Duodenal mucosa (tissue), 2 donors: ENCODE results near the gene SLC6A17.

ENCODE experiments used
- H3K27ac ChIP-seq: one replicate; pipeline ENCODE4 v1.7.0; 2013; ENCODE audit warnings: low read depth, low read length
- H3K27me3 ChIP-seq, 2 donors: one replicate each; pipeline ENCODE4 v1.7.0; 2013; ENCODE audit warnings: low read length in 2 of 2, control low read depth in 1 of 2; ENCODE audit not compliant: insufficient read depth in 2 of 2, control insufficient read depth in 1 of 2
- H3K36me3 ChIP-seq, 2 donors: one replicate each; pipeline ENCODE4 v1.7.0; 2013; ENCODE audit warnings: low read length in 2 of 2, control low read depth in 1 of 2; ENCODE audit not compliant: insufficient read depth in 2 of 2, control insufficient read depth in 1 of 2
- H3K4me1 ChIP-seq, 2 donors: one replicate each; pipeline ENCODE4 v1.7.0; 2013; ENCODE audit warnings: low read length in 2 of 2, control low read depth in 1 of 2; ENCODE audit not compliant: insufficient read depth in 2 of 2, control insufficient read depth in 1 of 2
- H3K4me3 ChIP-seq, 2 donors: one replicate each; pipeline ENCODE4 v1.7.0; 2013; ENCODE audit warnings: low read length in 2 of 2, low read depth in 1 of 2
- H3K9ac ChIP-seq, 2 donors: one replicate each; pipeline ENCODE4 v1.7.0; 2013; ENCODE audit warnings: low read length in 2 of 2, low read depth in 1 of 2
- H3K9me3 ChIP-seq, 2 donors: one replicate each; pipeline ENCODE4 v1.7.0; 2013; ENCODE audit warnings: low read length in 2 of 2, control low read depth in 1 of 2; ENCODE audit not compliant: control insufficient read depth in 1 of 2

The SLC6A17 gene

GRCh38 chr1:110170766-110171733, 20.8 kb downstream of the SLC6A17 start:
- H3K36me3 ChIP-seq: no peaks in the 10 kb centered on the region
- H3K27ac ChIP-seq: no peak overlapping the region
- no peaks in the 10 kb centered on the region for H3K4me1 ChIP-seq
- H3K4me3 ChIP-seq: no peak overlapping the region
- H3K27me3 ChIP-seq: peaks cover 0 to 3% of the 10 kb centered on the region in 2 donors
- H3K9me3 ChIP-seq: no peaks in the 10 kb centered on the region
- H3K9ac ChIP-seq: no peak overlapping the region

GRCh38 chr1:110172001-110172400, 21.7 kb downstream of the SLC6A17 start:
- H3K9ac ChIP-seq: no peak overlapping the region
- H3K27me3 ChIP-seq: peaks cover 0 to 3% of the 10 kb centered on the region in 2 donors
- H3K9me3 ChIP-seq: no peaks in the 10 kb centered on the region
- H3K36me3 ChIP-seq: no peaks in the 10 kb centered on the region
- H3K4me1 ChIP-seq: no peaks in the 10 kb centered on the region
- H3K4me3 ChIP-seq: no peak overlapping the region
- no peak overlapping the region for H3K27ac ChIP-seq

GRCh38 chr1:110173466-110174105, 23.3 kb downstream of the SLC6A17 start:
- Histone ChIP-seq H3K27me3 (peaks cover 0 to 3% of the 10 kb centered on the region in 2 donors), H3K27ac (no peak overlapping the region), H3K4me3 (no peak overlapping the region)

GRCh38 chr1:110174961-110175360, 24.7 kb downstream of the SLC6A17 start:
- H3K27ac ChIP-seq: no peak overlapping the region
- H3K27me3 ChIP-seq: peaks cover 0 to 3% of the 10 kb centered on the region in 2 donors
- H3K9ac ChIP-seq: no peak overlapping the region
- H3K36me3 ChIP-seq: no peaks in the 10 kb centered on the region
- no peaks in the 10 kb centered on the region for H3K4me1 ChIP-seq
- no peaks in the 10 kb centered on the region for H3K9me3 ChIP-seq
- H3K4me3 ChIP-seq: no peak overlapping the region

More at GRCh38 chr1:110173466-110174105, 23.3 kb downstream of the SLC6A17 start:
- Histone ChIP-seq H3K36me3 (no peaks in the 10 kb centered on the region), H3K9ac (no peak overlapping the region), H3K4me1 (no peaks in the 10 kb centered on the region), H3K9me3 (no peaks in the 10 kb centered on the region)

- Histone ChIP-seq H3K36me3 (no peaks in the 10 kb centered on the region), H3K9me3 (no peaks in the 10 kb centered on the region), H3K9ac (no peak overlapping the region), H3K4me1 (no peaks in the 10 kb centered on the region), H3K27me3 (peaks cover 0 to 3% of the 10 kb centered on the region in 2 donors), H3K4me3 (no peak overlapping the region), H3K27ac (no peak overlapping the region)
Measured at GRCh38 chr1:110176299-110176956, 26.1 kb downstream of the SLC6A17 start.

GRCh38 chr1:110177775-110178174, 27.5 kb downstream of the SLC6A17 start:
- Histone ChIP-seq H3K9ac (no peak overlapping the region), H3K4me1 (no peaks in the 10 kb centered on the region), H3K27ac (no peak overlapping the region), H3K4me3 (no peak overlapping the region), H3K36me3 (no peaks in the 10 kb centered on the region), H3K9me3 (no peaks in the 10 kb centered on the region), H3K27me3 (peaks cover 2 to 3% of the 10 kb centered on the region in 2 donors)

- H3K9ac ChIP-seq: no peak overlapping the region
- H3K4me3 ChIP-seq: no peak overlapping the region
- peaks cover 0 to 13% of the 10 kb centered on the region in 2 donors for H3K27me3 ChIP-seq
- H3K9me3 ChIP-seq: no peaks in the 10 kb centered on the region
- H3K36me3 ChIP-seq: no peaks in the 10 kb centered on the region
- no peak overlapping the region for H3K27ac ChIP-seq
- no peaks in the 10 kb centered on the region for H3K4me1 ChIP-seq
Measured at GRCh38 chr1:110183642-110184167, 33.4 kb downstream of the SLC6A17 start.

- no peaks in the 10 kb centered on the region for H3K4me1 ChIP-seq
- H3K9me3 ChIP-seq: no peaks in the 10 kb centered on the region
- H3K27me3 ChIP-seq: peaks cover 0 to 13% of the 10 kb centered on the region in 2 donors
- no peak overlapping the region for H3K9ac ChIP-seq
- H3K4me3 ChIP-seq: no peak overlapping the region
- no peak overlapping the region for H3K27ac ChIP-seq
- no peaks in the 10 kb centered on the region for H3K36me3 ChIP-seq
Measured at GRCh38 chr1:110184446-110184845, 34.2 kb downstream of the SLC6A17 start.

GRCh38 chr1:110185181-110185580, 34.9 kb downstream of the SLC6A17 start:
- no peaks in the 10 kb centered on the region for H3K9me3 ChIP-seq
- no peak overlapping the region for H3K27ac ChIP-seq
- H3K4me3 ChIP-seq: no peak overlapping the region
- no peaks in the 10 kb centered on the region for H3K36me3 ChIP-seq
- peaks cover 0 to 13% of the 10 kb centered on the region in 2 donors for H3K27me3 ChIP-seq
- peaks cover under 1 to 2% of the 10 kb centered on the region in 2 donors for H3K4me1 ChIP-seq
- H3K9ac ChIP-seq: no peak overlapping the region
